Femur (tissue), 1 donor: ENCODE data around the gene SNX25.

Source experiments
- DNase-seq: peaks from one replicate; pipeline ENCODE4 v3.0.0-alpha.2; 2017

The SNX25 gene

DNA sequence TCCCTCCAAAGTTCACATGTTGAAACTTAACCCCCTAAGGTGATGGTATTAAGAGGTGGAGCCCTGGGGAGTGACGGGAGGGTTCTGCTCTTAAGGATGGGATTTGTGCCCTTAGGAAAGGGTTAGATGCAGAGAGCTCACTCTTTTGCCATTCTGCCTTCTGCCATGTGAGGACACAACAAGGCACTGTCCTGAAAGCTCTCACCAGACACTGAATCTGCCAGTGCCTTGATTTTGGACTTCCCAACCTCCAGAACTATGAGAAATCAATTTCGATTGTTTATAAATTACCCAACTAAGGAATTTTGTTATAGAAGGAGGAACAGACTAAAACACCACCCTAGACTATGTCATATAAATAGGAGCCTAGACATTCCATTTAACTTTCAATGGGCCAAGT is 174.7 kb downstream of the SNX25 start:
- no peak for DNase-seq

DNA sequence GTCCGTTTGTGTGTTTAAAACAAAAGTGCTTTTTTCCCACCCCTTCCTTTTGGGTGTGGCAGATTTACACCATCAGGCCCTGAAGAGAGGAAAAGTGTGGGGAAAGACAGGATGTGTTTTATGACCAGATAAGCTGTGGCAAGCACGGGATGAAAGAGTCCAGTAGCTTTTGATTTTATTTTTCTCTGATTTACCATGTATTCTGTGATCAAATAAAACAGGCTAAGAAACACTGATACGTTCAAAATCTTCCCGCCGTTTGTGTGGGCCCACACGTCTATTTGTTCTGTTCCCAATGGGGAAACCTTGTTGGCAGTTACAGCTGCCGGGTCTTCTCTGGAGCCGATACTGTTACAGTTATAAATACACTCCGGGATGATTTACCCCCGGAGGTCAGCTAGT is 175.5 kb downstream of the SNX25 start:
- peak; percentile 33 for DNase-seq

DNA sequence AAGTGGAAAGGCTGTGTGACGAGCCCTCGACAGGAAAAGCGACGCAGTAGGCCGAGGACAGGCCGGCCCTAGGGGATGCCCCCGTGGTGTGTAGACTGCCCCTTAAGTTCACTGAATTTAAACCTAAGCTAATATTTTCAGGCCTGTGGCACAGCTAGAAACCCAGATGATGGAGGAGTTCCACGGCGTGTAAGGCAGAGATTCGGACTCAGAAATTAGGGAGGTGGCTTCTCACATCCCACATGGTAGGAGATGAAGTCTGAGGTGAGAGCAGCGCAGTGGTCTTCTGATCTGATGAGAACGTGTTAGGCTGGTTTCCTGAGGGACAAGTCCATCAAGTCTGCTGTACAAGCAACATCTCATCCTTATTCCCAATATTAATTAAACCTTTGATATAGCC is 178.6 kb downstream of the SNX25 start:
- DNase-seq: no peak

DNA sequence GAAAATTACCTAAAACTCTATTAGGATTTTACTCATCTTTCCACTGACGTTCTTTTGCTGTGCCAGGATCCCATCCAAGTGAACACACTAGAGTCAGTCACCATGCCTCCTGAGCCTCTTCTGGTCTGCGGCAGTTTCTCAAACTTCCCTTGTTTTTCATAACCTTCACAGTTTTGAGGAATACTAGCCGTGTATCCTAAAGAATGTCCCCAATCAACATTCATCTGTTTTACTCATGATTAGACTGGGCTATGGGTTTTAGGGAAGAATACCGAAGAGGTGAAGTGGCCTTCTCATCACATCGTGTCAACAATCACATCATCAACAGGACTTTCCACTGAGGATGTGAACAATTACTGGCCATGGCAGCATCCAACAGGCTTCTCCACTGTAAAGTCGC is 181.5 kb downstream of the SNX25 start:
- DNase-seq: no peak

DNA sequence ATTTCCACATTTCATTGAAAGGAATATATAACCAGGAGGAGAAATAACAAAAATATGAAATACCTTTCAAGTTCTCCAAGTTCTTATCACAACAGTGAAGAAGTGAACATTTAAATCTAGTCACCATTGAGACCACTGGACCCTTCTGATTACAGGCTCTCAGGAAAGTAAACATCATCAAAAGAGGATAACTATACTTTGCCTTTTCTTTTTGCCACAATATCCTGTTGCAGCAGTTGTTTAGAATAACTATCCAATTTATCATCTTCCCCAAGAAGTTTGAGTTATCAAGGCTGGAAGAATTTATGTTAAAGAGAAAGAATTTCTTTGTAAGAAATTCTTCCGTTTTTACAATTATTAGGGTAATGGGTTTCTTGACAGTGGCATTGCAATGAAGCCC is 182.8 kb downstream of the SNX25 start:
- DNase-seq: no peak

DNA sequence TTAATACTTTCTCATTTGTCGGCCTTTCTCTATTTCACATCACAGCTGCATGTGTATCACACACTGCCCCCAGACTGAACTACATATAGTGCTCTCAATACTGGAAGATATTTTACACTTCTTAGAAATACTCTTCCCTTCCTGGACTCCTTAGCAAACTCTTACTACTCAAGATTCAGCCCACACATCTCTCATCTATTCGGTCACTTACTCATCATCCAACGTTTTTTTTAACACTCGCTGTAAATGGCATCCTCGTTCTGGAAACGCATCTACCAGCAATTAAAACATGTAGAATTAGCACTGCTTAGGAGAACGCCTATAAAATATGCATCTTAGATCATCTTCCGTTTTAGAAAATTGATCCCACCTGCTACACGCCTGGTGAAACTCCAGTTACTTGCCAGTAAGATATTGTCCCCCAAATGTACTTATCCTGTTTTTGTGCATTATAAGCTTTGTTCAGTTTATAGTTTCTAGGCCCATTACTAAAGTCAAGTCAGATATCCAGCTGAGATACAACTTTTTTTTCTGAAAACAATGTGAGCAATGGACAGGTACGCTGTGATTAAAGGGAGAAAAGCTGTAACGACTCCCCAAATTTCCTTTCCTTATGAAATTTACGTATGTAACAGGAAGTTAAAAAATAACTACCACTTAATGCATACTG is 185.3 kb downstream of the SNX25 start:
- no peak for DNase-seq

DNA sequence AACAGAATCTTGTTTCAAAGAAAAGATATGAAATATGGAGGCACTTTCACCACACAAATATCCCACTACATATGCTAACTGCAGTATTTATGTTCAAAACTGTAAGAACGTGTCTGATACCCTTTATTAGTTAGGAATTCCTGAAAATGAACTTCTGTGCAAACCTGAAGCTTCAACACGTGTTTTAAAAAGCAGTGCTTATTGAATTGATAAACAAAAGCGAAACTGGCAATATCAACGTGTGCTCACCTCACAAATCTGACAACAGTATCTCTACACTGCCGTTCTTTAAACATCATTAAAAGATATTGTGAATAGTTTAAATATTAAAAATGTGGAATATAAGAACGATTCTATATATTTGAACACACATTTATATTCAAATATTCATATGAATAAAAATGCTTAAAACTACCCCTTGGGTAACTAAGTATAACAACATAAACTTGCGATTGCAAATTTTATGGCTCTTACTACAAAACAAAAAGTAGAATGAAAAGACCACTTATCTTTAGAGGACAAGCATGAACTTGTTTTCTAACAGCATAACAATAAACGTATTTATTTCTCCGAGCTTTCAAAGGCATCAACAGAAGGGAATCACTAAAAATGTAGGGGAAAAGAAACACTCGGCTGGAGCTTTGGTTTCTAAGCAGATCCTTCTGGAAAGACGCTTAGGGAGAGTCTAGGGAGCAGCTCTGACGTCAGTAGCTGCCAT is 186.0 kb downstream of the SNX25 start, which contains the start of gene LRP2BP:
TSS of gene LRP2BP (minus strand) at position 687 of the 718 bp plus-strand sequence. CDS start 17,738 bp downstream, outside the sequence.
- DNase-seq: no peak

DNA sequence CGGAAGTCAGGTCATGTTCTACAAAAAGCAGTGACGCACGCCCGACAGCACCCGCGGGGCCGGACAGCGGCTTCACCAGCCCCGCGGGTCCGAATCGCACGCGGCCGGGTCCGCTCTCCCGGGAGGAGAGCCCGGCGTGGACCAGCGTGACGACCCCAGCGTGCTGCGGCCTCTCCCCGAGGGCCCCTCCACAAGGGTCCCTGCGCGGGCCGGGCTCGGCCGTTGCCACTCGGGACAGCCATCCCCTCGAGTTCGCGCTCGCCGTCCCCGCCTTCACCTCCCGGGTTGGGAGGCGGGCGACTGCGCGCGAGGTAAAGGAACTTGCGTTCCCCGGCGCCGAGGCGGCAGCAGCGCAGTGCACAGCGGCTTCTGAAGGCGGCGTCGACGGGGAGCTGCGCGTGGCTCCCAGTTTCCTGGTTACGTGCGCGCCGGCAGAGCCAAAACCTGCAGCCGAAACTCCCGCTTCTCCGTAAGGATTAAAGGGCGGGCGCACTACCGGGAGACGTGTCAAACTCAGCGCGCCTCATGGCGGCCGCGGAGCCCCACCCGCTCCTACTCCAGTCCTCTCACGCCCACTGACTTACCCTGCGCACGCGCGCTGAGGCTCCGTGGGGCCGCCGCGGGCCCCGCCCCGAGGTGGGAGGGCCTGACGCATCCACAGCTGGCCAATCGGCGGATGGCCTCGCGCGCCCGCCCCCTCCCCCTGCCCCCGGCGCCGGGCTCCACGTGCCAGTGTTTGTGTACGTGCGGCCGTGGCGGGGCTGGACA is 186.7 kb downstream of the SNX25 start:
- DNase-seq: peak; percentile 98

DNA sequence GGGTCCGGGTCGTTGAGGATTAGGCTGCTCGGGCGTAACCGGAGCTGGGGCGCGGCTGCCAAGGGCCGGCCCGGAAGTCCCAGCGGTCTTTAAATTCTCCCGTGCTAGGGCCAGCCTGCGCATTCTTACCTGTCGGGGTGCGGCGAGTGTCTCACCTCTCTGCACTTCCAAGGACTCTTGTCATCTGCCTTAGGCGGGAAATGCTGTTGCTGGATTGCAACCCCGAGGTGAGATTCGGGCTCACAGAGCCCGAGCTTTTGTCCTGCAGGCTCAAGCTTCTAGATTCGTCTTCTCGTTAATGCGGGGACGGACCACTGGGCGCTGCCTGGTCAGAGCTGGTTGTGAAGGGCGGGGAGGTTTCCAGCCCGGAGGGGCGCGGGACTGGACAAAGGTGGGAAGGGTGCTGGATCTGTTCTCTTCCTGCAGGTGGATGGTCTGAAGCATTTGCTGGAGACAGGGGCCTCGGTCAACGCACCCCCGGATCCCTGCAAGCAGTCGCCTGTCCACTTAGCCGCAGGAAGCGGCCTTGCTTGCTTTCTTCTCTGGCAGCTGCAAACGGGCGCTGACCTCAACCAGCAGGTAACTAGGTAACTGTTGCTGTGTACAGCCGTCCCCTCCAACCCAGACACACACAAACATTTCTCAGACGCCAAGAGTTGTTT is 187.5 kb downstream of the SNX25 start, which contains the start of gene ANKRD37:
TSS of gene ANKRD37 (plus strand) at position 118 of the 662 bp plus-strand sequence. CDS start at position 201, 83 bp downstream.
- DNase-seq: peak; percentile 71

DNA sequence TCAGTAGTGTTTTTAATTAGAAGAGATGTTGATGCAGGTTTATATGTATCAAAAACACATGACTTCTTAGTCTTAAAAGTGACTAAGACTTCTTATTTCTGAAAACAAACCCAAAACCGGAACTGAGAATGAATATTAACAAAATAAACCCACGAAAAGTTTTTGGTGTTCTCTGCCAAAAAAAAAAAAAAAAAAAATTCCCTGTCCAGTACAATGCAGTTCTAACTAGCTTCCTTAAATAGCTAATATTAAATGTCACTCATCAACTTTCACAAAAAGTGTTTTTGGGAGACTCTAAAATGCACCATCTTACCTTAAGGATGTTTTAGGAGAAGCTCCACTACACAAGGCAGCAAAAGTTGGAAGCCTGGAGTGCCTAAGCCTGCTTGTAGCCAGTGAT is 189.2 kb downstream of the SNX25 start:
- DNase-seq: no peak

DNA sequence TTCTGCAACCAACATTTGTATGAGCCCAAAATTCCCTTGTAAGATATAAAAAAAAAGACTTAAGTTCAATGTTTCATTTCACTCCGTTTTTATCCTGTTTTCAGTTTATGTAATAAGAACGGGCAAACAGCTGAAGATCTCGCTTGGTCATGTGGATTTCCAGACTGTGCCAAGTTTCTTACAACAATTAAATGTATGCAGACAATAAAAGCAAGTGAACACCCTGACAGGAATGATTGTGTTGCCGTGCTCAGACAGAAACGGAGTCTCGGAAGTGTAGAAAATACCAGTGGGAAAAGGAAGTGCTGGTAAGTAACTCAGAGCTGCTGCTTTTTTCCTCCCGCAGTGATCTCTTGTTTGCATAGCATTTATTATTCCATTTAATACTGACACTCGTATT is 190.1 kb downstream of the SNX25 start:
- DNase-seq: no peak

DNA sequence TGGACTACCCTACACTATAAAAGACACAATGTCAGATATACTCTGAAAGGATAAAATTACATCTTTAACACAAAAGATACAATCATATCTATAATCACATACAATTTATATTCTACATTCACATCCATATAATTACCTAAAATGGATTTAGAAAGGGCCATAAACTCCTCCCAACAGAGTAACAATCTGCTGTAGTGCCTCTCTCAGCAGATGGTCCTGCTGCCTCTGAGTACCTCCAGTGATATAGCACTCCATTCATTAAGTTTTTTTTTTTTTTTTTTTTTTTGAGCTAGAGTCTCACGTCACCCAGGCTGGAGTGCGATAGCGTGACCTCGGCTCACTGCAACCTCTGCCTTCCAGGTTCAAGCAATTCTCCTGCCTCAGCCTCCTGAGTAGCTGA is 194.6 kb downstream of the SNX25 start:
- DNase-seq: no peak

DNA sequence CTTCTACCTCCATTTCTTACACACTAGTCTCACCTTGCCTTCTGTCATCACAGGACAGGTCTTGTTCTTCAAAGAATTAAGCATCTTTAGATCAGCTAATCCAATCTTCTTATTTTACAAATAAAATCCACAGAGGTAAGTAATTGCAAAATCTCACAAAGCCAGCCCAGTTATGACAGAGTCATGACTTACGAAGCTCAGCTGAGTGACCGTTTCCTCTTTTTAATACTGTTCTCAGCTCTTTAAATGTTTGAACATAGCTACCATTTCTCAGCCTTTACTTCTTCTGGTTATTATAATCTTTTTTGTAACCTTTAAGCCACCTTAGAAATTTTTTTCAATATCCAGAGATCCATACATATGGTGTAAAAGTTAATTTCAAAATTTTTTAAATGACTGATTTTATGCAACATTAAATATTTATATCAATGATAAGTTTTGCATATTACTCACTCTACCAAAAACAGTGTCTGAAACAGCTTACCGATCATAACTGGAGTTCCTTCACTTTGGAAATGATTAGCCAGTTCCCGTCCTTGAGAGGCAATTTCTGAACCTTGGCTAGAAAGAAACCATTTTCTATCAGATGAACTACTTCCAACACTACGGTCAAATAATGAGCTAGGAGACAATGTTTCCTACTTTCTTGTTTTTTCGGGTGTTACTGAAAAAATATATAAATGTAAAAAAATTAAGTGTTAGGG is 196.1 kb downstream of the SNX25 start:
- no peak for DNase-seq

DNA sequence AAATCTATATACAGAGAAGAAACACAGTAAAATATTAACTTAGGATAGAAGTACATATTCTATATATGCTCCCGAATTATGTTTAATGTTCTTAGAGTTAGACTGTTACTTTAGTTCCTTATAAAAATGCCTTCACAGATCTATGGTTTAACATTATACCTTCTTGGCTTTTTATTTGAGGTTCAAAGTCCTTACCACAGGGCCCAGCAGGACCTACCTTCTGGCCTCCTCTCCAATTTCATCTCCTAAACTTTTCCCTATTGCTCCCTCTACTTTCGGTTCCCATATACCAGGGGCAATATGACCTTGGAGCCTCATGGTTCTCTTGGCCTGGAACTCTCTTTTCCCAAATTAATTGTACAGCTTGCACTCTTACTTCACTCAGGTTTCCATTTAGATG is 199.0 kb downstream of the SNX25 start:
- no peak for DNase-seq

DNA sequence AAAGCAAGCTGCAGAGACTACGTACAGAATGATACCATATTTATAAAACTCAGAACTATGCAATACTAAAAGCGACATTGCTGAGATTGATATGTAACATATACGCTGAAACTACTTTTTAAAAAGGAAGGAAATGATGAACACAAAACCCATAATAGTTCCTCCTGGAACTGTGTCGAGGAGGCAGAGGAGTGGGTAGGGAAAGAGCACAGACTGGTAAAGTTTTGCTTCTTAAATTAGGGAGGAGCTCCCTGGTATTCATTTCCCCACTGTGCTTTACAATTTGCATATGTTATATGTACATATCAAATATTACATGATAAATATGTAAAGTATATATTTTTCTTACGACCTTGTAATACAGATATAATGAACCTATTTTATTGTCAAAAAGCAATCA is 202.5 kb downstream of the SNX25 start:
- DNase-seq: no peak

DNA sequence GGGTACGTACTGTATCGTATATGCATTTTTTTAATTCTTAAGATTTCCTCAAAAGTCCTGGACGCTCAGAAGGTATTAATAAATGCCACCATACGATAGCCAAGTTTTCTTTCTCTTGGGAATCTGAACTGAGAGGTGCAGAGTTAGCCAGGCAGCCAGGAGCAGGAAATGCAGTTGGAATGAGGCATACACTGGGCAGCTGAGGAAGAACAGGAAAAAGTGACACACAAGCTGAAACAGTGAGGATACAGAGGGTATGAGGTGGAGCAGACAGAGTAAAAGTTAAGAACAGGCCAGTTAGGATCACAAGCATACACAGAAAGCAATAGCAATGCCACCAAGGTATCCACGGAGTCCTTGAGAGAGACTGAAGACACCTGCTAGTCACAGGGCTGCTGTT is 203.0 kb downstream of the SNX25 start:
- no peak for DNase-seq
